Neural progenitor cell (in vitro differentiated cells): ENCODE measurements around the gene TLR7.

Source experiments
- EZH2 ChIP-seq: fragments of 200-600 bp; sonication (generic); IDR thresholded peaks from 2 replicates; pipeline ENCODE4 v1.6.1; 2017; ENCODE audit warnings: antibody characterized with exemption, mild to moderate bottlenecking, moderate library complexity
- EZH2phosphoT487 ChIP-seq: fragments of 200-600 bp; sonication (generic); IDR thresholded peaks from 2 replicates; pipeline ENCODE4 v1.6.1; 2017; ENCODE audit warnings: antibody characterized with exemption
- TF ChIP-seq, protein P1 (sequence below): fragments of 200-600 bp; sonication (generic); IDR thresholded peaks from 2 replicates; pipeline ENCODE4 v1.5.1; 2017; ENCODE audit warnings: antibody characterized with exemption, mild to moderate bottlenecking

DNA sequence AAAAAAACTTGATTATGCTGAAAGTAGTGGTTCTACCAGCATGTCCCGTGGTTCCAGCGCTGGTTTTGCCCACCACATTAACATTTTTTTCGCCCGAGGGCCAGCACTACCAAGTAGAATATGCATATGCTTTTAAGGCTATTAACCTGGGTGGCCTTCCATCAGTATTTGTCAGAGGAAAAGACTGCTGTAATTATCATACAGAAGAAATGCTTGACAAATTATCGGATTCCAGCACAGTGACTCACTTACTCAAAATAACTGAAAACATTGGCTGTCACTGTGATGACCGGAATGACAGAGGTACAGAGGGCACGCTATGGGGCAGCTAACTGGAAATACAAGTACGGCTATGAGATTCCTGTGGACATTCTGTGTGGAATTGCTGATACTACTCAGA is 41.1 kb upstream of the TLR7 start:
- TF ChIP-seq, protein P1, sequence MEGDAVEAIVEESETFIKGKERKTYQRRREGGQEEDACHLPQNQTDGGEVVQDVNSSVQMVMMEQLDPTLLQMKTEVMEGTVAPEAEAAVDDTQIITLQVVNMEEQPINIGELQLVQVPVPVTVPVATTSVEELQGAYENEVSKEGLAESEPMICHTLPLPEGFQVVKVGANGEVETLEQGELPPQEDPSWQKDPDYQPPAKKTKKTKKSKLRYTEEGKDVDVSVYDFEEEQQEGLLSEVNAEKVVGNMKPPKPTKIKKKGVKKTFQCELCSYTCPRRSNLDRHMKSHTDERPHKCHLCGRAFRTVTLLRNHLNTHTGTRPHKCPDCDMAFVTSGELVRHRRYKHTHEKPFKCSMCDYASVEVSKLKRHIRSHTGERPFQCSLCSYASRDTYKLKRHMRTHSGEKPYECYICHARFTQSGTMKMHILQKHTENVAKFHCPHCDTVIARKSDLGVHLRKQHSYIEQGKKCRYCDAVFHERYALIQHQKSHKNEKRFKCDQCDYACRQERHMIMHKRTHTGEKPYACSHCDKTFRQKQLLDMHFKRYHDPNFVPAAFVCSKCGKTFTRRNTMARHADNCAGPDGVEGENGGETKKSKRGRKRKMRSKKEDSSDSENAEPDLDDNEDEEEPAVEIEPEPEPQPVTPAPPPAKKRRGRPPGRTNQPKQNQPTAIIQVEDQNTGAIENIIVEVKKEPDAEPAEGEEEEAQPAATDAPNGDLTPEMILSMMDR: no peak
- TF ChIP-seq EZH2 (no peak), EZH2phosphoT487 (no peak)
